OCI-LY7 (cell line): ENCODE data around the gene AKR1B15.

Experiments used
- EZH2phosphoT487 ChIP-seq: fragments of 200-600 bp; sonication (generic); IDR thresholded peaks from 2 replicates; pipeline ENCODE4 v1.6.1; 2018; ENCODE audit warnings: low read depth, borderline replicate concordance, mild to moderate bottlenecking, mixed run types, antibody characterized with exemption, low read length, moderate library complexity, mixed read lengths
- TF ChIP-seq, protein P1 (sequence below): fragments of 200-600 bp; sonication (generic); conservative IDR thresholded peaks from 2 replicates; pipeline ENCODE4 v1.5.1; 2014; ENCODE audit warnings: mild to moderate bottlenecking, antibody characterized with exemption, low read length, moderate library complexity, mixed read lengths

DNA sequence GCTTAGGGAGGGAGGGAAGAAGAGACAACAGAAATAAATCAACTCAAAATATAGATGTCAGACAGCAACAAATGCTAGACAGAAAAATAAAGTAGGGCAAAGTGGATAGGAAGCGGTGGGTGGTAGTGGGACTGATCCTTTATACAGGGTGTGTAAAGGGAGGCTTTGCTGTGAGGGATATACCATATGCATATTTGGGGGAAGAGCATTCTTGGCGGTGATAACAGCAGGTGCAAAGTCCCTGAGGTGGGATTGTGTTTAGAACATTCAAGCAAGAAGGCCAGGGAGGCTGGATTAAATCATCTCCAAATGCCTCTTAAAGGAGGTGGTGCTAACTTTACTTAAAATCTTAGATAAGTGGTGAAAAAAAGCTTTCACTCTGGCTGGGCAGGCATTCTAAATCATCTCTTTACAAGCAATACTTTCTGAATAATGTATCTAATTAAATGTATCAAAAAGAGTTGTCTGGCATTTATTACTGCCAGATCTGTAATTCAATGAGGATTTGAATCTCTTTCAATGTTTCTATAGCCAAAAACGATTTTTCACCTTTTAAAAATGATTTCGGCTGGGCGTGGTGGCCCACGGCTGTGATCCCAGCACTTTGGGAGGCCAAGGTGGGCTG is 9.4 kb upstream of the AKR1B15 start:
- TF ChIP-seq, protein P1, sequence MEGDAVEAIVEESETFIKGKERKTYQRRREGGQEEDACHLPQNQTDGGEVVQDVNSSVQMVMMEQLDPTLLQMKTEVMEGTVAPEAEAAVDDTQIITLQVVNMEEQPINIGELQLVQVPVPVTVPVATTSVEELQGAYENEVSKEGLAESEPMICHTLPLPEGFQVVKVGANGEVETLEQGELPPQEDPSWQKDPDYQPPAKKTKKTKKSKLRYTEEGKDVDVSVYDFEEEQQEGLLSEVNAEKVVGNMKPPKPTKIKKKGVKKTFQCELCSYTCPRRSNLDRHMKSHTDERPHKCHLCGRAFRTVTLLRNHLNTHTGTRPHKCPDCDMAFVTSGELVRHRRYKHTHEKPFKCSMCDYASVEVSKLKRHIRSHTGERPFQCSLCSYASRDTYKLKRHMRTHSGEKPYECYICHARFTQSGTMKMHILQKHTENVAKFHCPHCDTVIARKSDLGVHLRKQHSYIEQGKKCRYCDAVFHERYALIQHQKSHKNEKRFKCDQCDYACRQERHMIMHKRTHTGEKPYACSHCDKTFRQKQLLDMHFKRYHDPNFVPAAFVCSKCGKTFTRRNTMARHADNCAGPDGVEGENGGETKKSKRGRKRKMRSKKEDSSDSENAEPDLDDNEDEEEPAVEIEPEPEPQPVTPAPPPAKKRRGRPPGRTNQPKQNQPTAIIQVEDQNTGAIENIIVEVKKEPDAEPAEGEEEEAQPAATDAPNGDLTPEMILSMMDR: no peak
- no peak for TF ChIP-seq EZH2phosphoT487
